HepG2 (cell line): ENCODE measurements around the gene PSAPL1. TPM values are rescaled to one million over a fixed set of nuclear protein-coding genes. Genes with fewer than 3 reads are reported as not detected.

ENCODE experiments used
- ATAC-seq: fragments of 200-7000 bp; cut with Tn5 transposase; 3 replicates; pipeline ENCODE4 v1.9.1; 2020; ENCODE audit warnings: mild to moderate bottlenecking, moderate library complexity
- Bru-seq: library from RNA; stranded (reverse); fragments of 400-500 nt; gene quantifications from one replicate; lab custom pipeline; 2021; lab: Mats Ljungman, UMichigan
- BruChase-seq, 2 experiments: library from RNA; stranded (reverse); fragments of 400-500 nt; gene quantifications; one replicate each; lab custom pipeline; 2021; lab: Mats Ljungman, UMichigan
- BruUV-seq: library from RNA; stranded (reverse); fragments of 400-500 nt; replicated peaks from 2 replicates; lab custom pipeline; 2021; lab: Mats Ljungman, UMichigan
- CTCF ChIA-PET: fragments of 300-600 bp; formaldehyde crosslinking; extraction: SDS; loops from one replicate; lab custom pipeline; 2021; ENCODE audit warnings: low total read pairs, inconsistent platforms, low intra/inter-chr PET ratio; lab: Yijun Ruan, JAX
- POLR2A ChIA-PET: fragments of 350-600 bp; sonication (Branson Sonifier 250); formaldehyde crosslinking; loops from one replicate; lab custom pipeline; 2020; ENCODE audit warnings: antibody characterized with exemption, inconsistent platforms; lab: Yijun Ruan, JAX
- DNase-seq: peaks from one replicate; pipeline ENCODE4 v3.0.0-alpha.2; 2015; ENCODE audit warnings: low spot score
- FAIRE-seq: peaks from 3 replicates; lab custom pipeline; 2011; peaks lifted over from hg19 to GRCh38; lab: Jason Lieb, UNC
- H2AFZ ChIP-seq: one replicate; pipeline ENCODE4 v1.6.1; 2011; ENCODE audit warnings: low read length, inconsistent platforms
- H3K27ac ChIP-seq: fragments of 300-600 bp; 3 replicates; pipeline ENCODE4 v1.8.0; 2011; ENCODE audit warnings: mixed run types, mild to moderate bottlenecking, mixed read lengths, low read length, inconsistent platforms; ENCODE audit not compliant: insufficient read depth; ENCODE audit errors: extremely low read length
- H3K27me3 ChIP-seq, 2 experiments: fragments of 200-600 bp in 1 of 2; 2 replicates in 1 of 2; 3 replicates in 1 of 2; pipeline versions ENCODE4 v1.6.0 to v1.8.0; 2011; ENCODE audit warnings: low read length in 2 of 2, mild to moderate bottlenecking in 2 of 2, moderate library complexity in 2 of 2, inconsistent platforms in 1 of 2; ENCODE audit not compliant: insufficient read depth in 2 of 2, control insufficient read depth in 1 of 2
- H3K36me3 ChIP-seq, 2 experiments: fragments of 200-600 bp in 1 of 2; replicated peaks in 1 of 2; 2 replicates in 1 of 2; 3 replicates in 1 of 2; pipeline versions ENCODE4 v1.5.1 to v1.8.0; 2011; ENCODE audit warnings: low read length in 2 of 2, inconsistent platforms in 1 of 2; ENCODE audit not compliant: insufficient read depth in 2 of 2, control insufficient read depth in 1 of 2
- H3K4me1 ChIP-seq: 2 replicates; pipeline ENCODE4 v1.5.1; 2012; ENCODE audit warnings: low read length, inconsistent platforms; ENCODE audit not compliant: insufficient read depth
- H3K4me2 ChIP-seq: 2 replicates; pipeline ENCODE4 v1.6.0; 2011; ENCODE audit warnings: low read depth, low read length, inconsistent platforms
- H3K4me3 ChIP-seq, 3 experiments: fragments of 200-600 bp in 1 of 3; sonication (generic), shearing (Covaris generic) in 1 of 3; replicated peaks in 1 of 3; 2 replicates each; pipeline ENCODE4 v1.5.1; 2011 to 2016; ENCODE audit warnings: low read length in 3 of 3, inconsistent platforms in 2 of 3, low read depth in 2 of 3, mild to moderate bottlenecking in 2 of 3, control low read depth in 1 of 3, mixed read lengths in 1 of 3; ENCODE audit not compliant: insufficient read depth in 1 of 3
- H3K79me2 ChIP-seq: one replicate; pipeline ENCODE4 v1.6.1; 2011; ENCODE audit warnings: low read length, inconsistent platforms; ENCODE audit not compliant: insufficient read depth
- H3K9ac ChIP-seq: 2 replicates; pipeline ENCODE4 v1.6.0; 2011; ENCODE audit warnings: mild to moderate bottlenecking, low read depth, low read length, inconsistent platforms; ENCODE audit not compliant: insufficient read depth
- H3K9me3 ChIP-seq: 2 replicates; pipeline ENCODE4 v1.5.1; 2012; ENCODE audit warnings: mild to moderate bottlenecking, low read length
- H4K20me1 ChIP-seq: 2 replicates; pipeline ENCODE4 v1.6.0; 2011; ENCODE audit warnings: inconsistent platforms, mild to moderate bottlenecking, low read length, moderate library complexity; ENCODE audit not compliant: insufficient read depth
- BHLHE40 ChIP-seq: IDR thresholded peaks from 2 replicates; pipeline ENCODE4 v1.6.1; 2011; ENCODE audit warnings: low read length, improper control_type of control experiment
- EZH2 ChIP-seq: conservative IDR thresholded peaks from 2 replicates; pipeline ENCODE4 v1.6.1; 2012; ENCODE audit warnings: mild to moderate bottlenecking, low read depth, low read length, moderate library complexity
- KLF6 ChIP-seq: IDR thresholded peaks from 2 replicates; pipeline ENCODE4 v1.8.0; 2016; ENCODE audit warnings: missing biosample characterization, missing genetic modification reagents
- PCBP2 ChIP-seq: fragments of 200-400 bp; formaldehyde crosslinking; optimal IDR thresholded peaks from 2 replicates; pipeline ENCODE3; 2018; ENCODE audit warnings: low read length, low read depth; ENCODE audit not compliant: poor library complexity, severe bottlenecking
- RARA ChIP-seq: IDR thresholded peaks from 2 replicates; pipeline ENCODE4 v1.6.1; 2016; ENCODE audit warnings: missing genetic modification reagents, missing compliant biosample characterization
- RORA ChIP-seq: sonication (generic); formaldehyde crosslinking; IDR thresholded peaks from 2 replicates; pipeline ENCODE4 v1.5.0; 2020; ENCODE audit warnings: mild to moderate bottlenecking, missing genetic modification reagents, moderate library complexity
- WGBS: methylation state at CpG from one replicate; pipeline ENCODE4 v1.1.6; 2017; ENCODE audit warnings: low lambda C conversion rate; 5-methylcytosine and 5-hydroxymethylcytosine counted together
- in situ Hi-C: cut with HindIII; loops from 2 replicates; pipeline ENCODE4 v1.10.0; 2017; ENCODE audit warnings: low pct_unique_long_range_greater_than_20kb; ENCODE audit not compliant: extremely low pct_ligation_motif_present
- intact Hi-C: fragments of 100-400 bp; cut with micrococcal nuclease; formaldehyde crosslinking; loops from one replicate; pipeline ENCODE4 v1.10.0; 2022; ENCODE audit not compliant: unreplicated experiment
- long read RNA-seq, 2 experiments: library from RNA in 1 of 2; library from polyadenylated mRNA in 1 of 2; stranded (forward) in 1 of 2; unstranded in 1 of 2; transcript quantifications; one replicate each; pipeline ENCODE4 v2.0.0, GENCODE V29; 2019 to 2022
- polyA minus RNA-seq, 3 experiments: library from RNA; depleted of rRNA, polyadenylated mRNA; stranded (reverse); fragments of >200 nt; gene quantifications; 2 replicates each; pipeline ENCODE4 v1.2.3, GENCODE V29; 2011; ENCODE audit warnings: low replicate concordance in 1 of 3
- polyA plus RNA-seq, 8 experiments: library from polyadenylated mRNA; depleted of rRNA in 3 of 8; stranded (reverse) in 7 of 8; unstranded in 1 of 8; fragments of >200 nt; fragmentation: Illumina TruSeq in 4 of 8; extraction: Trizol in 4 of 8; gene quantifications; 2 replicates each; pipeline versions ENCODE4 v1.2.1 to v1.2.3, GENCODE V29; 2011 to 2016; ENCODE audit warnings: low read depth in 4 of 8, missing spikeins in 1 of 8, mixed read lengths in 1 of 8; ENCODE audit not compliant: insufficient read depth in 1 of 8
- total RNA-seq, 5 experiments: library from RNA; depleted of rRNA; stranded (reverse); fragments of >200 nt; fragmentation: Illumina TruSeq; extraction: Trizol; gene quantifications; 2 replicates each; pipeline ENCODE4 v1.2.3, GENCODE V29; 2016; ENCODE audit warnings: low read depth in 1 of 5
- TF ChIP-seq, protein P1 (sequence below): sonication (generic); formaldehyde crosslinking; IDR thresholded peaks from 2 replicates; pipeline ENCODE4 v1.5.0; 2020; ENCODE audit warnings: mild to moderate bottlenecking, missing genetic modification reagents, moderate library complexity
- TF ChIP-seq, protein P2 (sequence below): sonication (generic); formaldehyde crosslinking; IDR thresholded peaks from 2 replicates; pipeline ENCODE4 v1.5.1; 2020; ENCODE audit warnings: mild to moderate bottlenecking, missing genetic modification reagents, moderate library complexity
- TF ChIP-seq, protein P3 (sequence below): sonication (generic); formaldehyde crosslinking; IDR thresholded peaks from 2 replicates; pipeline ENCODE4 v1.4.0; 2020; ENCODE audit warnings: missing genetic modification reagents

The PSAPL1 gene, protein sequence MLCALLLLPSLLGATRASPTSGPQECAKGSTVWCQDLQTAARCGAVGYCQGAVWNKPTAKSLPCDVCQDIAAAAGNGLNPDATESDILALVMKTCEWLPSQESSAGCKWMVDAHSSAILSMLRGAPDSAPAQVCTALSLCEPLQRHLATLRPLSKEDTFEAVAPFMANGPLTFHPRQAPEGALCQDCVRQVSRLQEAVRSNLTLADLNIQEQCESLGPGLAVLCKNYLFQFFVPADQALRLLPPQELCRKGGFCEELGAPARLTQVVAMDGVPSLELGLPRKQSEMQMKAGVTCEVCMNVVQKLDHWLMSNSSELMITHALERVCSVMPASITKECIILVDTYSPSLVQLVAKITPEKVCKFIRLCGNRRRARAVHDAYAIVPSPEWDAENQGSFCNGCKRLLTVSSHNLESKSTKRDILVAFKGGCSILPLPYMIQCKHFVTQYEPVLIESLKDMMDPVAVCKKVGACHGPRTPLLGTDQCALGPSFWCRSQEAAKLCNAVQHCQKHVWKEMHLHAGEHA
- 0.02 TPM in 1 of 2 replicates, not detected in the other for total RNA-seq (2016; rRNA removed; fragmentation: Illumina TruSeq; extraction: Trizol)
- total RNA-seq (2016; cell fraction: cytosol; rRNA removed; fragmentation: Illumina TruSeq; extraction: Trizol; ENCODE audit: low read depth): not detected in 2 replicates
- total RNA-seq (2016; cell fraction: insoluble cytoplasmic fraction; rRNA removed; fragmentation: Illumina TruSeq; extraction: Trizol): not detected in 2 replicates
- not detected in 2 replicates for total RNA-seq (2016; cell fraction: membrane; rRNA removed; fragmentation: Illumina TruSeq; extraction: Trizol)
- total RNA-seq (2016; cell fraction: nucleus; rRNA removed; fragmentation: Illumina TruSeq; extraction: Trizol): not detected in 2 replicates
- 0.16 and 0.20 TPM in 2 replicates for polyA plus RNA-seq (2011; rRNA removed)
- polyA plus RNA-seq (2011; cell fraction: cytosol; rRNA removed): 0.09 and 0.17 TPM in 2 replicates
- 0.08 and 0.12 TPM in 2 replicates for polyA plus RNA-seq (2011; cell fraction: nucleus; rRNA removed)
- 0.03 and 0.04 TPM in 2 replicates for polyA plus RNA-seq (2012)
- polyA plus RNA-seq (2016; cell fraction: cytosol; fragmentation: Illumina TruSeq; extraction: Trizol; ENCODE audit: low read depth): not detected in 2 replicates
- polyA plus RNA-seq (2016; cell fraction: insoluble cytoplasmic fraction; fragmentation: Illumina TruSeq; extraction: Trizol; ENCODE audit: low read depth): not detected in 2 replicates
- polyA plus RNA-seq (2016; cell fraction: membrane; fragmentation: Illumina TruSeq; extraction: Trizol; ENCODE audit: low read depth): not detected in 2 replicates
- not detected in 2 replicates for polyA plus RNA-seq (2016; cell fraction: nucleus; fragmentation: Illumina TruSeq; extraction: Trizol; ENCODE audit: insufficient read depth, low read depth)
- polyA minus RNA-seq (2011; rRNA and poly(A)+ RNA removed; ENCODE audit: low replicate concordance): 0.14 TPM in 1 of 2 replicates, not detected in the other
- polyA minus RNA-seq (2011; cell fraction: cytosol; rRNA and poly(A)+ RNA removed): 0.26 TPM in 1 of 2 replicates, not detected in the other
- polyA minus RNA-seq (2011; cell fraction: nucleus; rRNA and poly(A)+ RNA removed): not detected in 2 replicates
- Bru-seq, nascent RNA: percentile 12 among the genes with signal in this experiment
- BruChase-seq, experiment 1, labeled RNA remaining after a 6-hour chase: percentile 14 among the genes with signal in this experiment
- not detected for BruChase-seq, experiment 2, labeled RNA remaining after a 2-hour chase
- long read RNA-seq, experiment 1: 0 reads
- long read RNA-seq, experiment 2, full-length matches to known transcripts: 1 of 2 reads
- long read RNA-seq, experiment 2, partial matches to known transcripts: 0 of 2 reads
- long read RNA-seq, experiment 2, other reads (novel, unspliced or antisense): 1 of 2 reads

DNA sequence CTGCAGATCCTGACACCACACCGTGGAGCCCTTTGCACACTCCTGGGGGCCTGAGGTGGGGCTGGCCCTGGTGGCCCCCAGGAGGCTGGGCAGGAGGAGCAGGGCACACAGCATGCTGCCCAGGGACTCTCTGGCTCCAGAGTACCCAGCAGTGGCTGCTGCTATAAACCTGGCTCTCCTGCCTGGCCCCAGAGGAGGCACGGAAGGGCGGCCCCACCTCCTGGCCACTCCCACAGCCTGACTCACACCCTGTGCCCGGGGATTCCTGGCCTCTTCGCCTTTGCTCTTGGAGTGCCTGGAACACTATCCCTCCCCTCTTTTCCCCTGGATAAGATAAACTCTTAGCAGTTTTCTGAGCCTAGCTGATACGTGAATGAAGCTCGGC lies at the start of gene PSAPL1:
Gene PSAPL1 (minus strand): TSS at position 165 of the 385 bp plus-strand sequence. CDS start 51 bp downstream, at position 114.
- ChIA-PET CTCF (no interaction called here), POLR2A (no interaction called here)
- no peaks in the 10 kb centered on the region for H3K9me3 ChIP-seq
- H4K20me1 ChIP-seq: no peaks in the 10 kb centered on the region
- DNase-seq (peak; percentile 44), ATAC-seq (peak; percentile 93), FAIRE-seq (peak; percentile 21)
- H3K27ac ChIP-seq: no peak within 1 kb of the TSS
- no peak within 1 kb of the TSS for H3K9ac ChIP-seq
- intact Hi-C loops (no loop called here), in situ Hi-C loops (no loop called here)
- 3% methylated on average over 6 of the region's 7 CpGs for WGBS
- H2AFZ ChIP-seq: no peak within 1 kb of the TSS
- no TSS peak for BruUV-seq
- H3K4me3 ChIP-seq: peak within 1 kb of the TSS in 2 of 3 experiments; percentile 37; a peak in 4 of 6 replicates
- no peaks in the 10 kb centered on the region for H3K79me2 ChIP-seq
- peaks cover 2 to 36% of the 10 kb centered on the region in 2 experiments; a peak in 3 of 5 replicates for H3K27me3 ChIP-seq
- peak within 1 kb of the TSS; percentile 70 for H3K4me2 ChIP-seq
- H3K36me3 ChIP-seq: no peaks in the 10 kb centered on the region
- peaks cover 24% of the 10 kb centered on the region for H3K4me1 ChIP-seq
- no peak for TF ChIP-seq RORA
- TF ChIP-seq, protein P1, sequence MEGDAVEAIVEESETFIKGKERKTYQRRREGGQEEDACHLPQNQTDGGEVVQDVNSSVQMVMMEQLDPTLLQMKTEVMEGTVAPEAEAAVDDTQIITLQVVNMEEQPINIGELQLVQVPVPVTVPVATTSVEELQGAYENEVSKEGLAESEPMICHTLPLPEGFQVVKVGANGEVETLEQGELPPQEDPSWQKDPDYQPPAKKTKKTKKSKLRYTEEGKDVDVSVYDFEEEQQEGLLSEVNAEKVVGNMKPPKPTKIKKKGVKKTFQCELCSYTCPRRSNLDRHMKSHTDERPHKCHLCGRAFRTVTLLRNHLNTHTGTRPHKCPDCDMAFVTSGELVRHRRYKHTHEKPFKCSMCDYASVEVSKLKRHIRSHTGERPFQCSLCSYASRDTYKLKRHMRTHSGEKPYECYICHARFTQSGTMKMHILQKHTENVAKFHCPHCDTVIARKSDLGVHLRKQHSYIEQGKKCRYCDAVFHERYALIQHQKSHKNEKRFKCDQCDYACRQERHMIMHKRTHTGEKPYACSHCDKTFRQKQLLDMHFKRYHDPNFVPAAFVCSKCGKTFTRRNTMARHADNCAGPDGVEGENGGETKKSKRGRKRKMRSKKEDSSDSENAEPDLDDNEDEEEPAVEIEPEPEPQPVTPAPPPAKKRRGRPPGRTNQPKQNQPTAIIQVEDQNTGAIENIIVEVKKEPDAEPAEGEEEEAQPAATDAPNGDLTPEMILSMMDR (CRISPR knock-in tag): 0 out of 2 replicates have a peak, but pooled peaks have one; percentile 6
- TF ChIP-seq RARA (CRISPR knock-in tag): no peak
- TF ChIP-seq, protein P2, sequence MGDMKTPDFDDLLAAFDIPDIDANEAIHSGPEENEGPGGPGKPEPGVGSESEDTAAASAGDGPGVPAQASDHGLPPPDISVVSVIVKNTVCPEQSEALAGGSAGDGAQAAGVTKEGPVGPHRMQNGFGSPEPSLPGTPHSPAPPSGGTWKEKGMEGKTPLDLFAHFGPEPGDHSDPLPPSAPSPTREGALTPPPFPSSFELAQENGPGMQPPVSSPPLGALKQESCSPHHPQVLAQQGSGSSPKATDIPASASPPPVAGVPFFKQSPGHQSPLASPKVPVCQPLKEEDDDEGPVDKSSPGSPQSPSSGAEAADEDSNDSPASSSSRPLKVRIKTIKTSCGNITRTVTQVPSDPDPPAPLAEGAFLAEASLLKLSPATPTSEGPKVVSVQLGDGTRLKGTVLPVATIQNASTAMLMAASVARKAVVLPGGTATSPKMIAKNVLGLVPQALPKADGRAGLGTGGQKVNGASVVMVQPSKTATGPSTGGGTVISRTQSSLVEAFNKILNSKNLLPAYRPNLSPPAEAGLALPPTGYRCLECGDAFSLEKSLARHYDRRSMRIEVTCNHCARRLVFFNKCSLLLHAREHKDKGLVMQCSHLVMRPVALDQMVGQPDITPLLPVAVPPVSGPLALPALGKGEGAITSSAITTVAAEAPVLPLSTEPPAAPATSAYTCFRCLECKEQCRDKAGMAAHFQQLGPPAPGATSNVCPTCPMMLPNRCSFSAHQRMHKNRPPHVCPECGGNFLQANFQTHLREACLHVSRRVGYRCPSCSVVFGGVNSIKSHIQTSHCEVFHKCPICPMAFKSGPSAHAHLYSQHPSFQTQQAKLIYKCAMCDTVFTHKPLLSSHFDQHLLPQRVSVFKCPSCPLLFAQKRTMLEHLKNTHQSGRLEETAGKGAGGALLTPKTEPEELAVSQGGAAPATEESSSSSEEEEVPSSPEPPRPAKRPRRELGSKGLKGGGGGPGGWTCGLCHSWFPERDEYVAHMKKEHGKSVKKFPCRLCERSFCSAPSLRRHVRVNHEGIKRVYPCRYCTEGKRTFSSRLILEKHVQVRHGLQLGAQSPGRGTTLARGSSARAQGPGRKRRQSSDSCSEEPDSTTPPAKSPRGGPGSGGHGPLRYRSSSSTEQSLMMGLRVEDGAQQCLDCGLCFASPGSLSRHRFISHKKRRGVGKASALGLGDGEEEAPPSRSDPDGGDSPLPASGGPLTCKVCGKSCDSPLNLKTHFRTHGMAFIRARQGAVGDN (CRISPR knock-in tag): 0 out of 2 replicates have a peak, but pooled peaks have one; percentile 5
- no peak for TF ChIP-seq PCBP2
- TF ChIP-seq BHLHE40: no peak
- TF ChIP-seq, protein P3, sequence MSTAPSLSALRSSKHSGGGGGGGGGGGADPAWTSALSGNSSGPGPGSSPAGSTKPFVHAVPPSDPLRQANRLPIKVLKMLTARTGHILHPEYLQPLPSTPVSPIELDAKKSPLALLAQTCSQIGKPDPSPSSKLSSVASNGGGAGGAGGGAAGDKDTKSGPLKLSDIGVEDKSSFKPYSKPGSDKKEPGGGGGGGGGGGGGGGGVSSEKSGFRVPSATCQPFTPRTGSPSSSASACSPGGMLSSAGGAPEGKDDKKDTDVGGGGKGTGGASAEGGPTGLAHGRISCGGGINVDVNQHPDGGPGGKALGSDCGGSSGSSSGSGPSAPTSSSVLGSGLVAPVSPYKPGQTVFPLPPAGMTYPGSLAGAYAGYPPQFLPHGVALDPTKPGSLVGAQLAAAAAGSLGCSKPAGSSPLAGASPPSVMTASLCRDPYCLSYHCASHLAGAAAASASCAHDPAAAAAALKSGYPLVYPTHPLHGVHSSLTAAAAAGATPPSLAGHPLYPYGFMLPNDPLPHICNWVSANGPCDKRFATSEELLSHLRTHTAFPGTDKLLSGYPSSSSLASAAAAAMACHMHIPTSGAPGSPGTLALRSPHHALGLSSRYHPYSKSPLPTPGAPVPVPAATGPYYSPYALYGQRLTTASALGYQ: no peak
- no peak for TF ChIP-seq KLF6 (CRISPR knock-in tag)
- no peak for TF ChIP-seq EZH2
